Measurements from ENCODE around the gene ICAM5.
"Not testable (repeated sequence)": the region's sequence is repeated elsewhere in the genome, so short reads cannot be mapped to it uniquely, and the experiment has no call there.

Gene ICAM5

DNA sequence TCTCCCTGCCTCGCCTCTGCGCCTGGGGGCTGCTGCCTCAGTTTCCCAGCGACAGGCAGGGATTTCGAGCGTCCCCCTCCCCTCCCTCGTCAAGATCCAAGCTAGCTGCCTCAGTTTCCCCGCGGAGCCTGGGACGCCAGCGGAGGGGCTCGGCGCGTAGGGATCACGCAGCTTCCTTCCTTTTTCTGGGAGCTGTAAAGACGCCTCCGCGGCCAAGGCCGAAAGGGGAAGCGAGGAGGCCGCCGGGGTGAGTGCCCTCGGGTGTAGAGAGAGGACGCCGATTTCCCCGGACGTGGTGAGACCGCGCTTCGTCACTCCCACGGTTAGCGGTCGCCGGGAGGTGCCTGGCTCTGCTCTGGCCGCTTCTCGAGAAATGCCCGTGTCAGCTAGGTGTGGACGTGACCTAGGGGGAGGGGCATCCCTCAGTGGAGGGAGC lies 19.6 kb upstream of the ICAM5 start:
- DNase-seq (ENCODE audit: low spot score), result peak; percentile 68

DNA sequence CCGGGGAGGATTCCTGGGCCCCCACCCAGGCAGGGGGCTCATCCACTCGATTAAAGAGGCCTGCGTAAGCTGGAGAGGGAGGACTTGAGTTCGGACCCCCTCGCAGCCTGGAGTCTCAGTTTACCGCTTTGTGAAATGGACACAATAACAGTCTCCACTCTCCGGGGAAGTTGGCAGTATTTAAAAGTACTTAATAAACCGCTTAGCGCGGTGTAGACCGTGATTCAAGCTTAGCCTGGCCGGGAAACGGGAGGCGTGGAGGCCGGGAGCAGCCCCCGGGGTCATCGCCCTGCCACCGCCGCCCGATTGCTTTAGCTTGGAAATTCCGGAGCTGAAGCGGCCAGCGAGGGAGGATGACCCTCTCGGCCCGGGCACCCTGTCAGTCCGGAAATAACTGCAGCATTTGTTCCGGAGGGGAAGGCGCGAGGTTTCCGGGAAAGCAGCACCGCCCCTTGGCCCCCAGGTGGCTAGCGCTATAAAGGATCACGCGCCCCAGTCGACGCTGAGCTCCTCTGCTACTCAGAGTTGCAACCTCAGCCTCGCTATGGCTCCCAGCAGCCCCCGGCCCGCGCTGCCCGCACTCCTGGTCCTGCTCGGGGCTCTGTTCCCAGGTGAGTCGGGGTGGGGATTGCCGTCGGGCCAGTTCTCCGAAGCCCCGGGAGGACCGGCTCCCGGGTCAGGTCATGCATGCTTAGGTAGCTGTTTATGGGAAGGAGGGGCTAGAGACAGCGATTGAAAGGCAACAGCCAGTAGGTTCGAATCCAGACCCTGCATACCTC lies 18.9 kb upstream of the ICAM5 start, which contains the start of gene ICAM1:
ICAM1 (plus strand) TSS at position 505 of the 779 bp plus-strand sequence; CDS start at position 545, 40 bp downstream.
- DNase-seq (ENCODE audit: low spot score), result peak; percentile 82

DNA sequence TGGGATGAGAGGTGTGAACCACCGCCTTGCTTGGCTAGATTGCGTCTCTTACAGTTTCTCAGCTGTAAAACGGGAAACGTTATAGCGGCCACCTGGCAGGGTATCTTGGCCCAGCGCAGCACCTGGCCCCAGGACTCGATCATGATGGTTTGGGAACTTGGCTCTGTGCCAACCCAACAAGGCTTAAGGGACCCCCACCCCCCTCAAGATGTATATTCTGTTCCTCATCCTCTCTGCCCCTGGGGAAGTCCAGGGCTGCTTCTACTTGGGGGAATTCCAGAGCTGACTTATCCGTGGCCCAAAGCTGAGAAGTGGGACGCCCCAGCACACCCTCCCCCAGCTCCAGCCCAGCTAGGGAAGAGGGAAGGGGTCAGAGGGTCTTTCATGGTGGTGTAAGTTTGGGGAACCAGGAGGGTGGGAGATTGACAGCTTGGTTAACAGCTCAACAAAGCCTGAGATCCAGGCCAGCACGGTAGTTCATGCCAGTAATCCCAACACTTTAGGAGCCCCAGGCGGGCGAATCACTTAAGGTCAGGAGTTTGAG lies 18.1 kb upstream of the ICAM5 start:
- DNase-seq (ENCODE audit: low spot score), result peak; percentile 68

DNA sequence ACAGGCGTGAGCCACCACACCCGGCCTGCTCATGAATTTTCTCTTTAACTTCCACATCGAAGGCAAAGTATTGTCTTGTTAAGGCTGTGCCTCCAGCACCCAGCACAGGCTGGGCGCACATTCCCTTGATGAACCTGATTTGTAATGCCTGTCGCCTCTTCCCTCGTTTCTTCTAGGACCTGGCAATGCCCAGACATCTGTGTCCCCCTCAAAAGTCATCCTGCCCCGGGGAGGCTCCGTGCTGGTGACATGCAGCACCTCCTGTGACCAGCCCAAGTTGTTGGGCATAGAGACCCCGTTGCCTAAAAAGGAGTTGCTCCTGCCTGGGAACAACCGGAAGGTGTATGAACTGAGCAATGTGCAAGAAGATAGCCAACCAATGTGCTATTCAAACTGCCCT lies 15.2 kb upstream of the ICAM5 start:
- DNase-seq (ENCODE audit: low spot score), result no peak

DNA sequence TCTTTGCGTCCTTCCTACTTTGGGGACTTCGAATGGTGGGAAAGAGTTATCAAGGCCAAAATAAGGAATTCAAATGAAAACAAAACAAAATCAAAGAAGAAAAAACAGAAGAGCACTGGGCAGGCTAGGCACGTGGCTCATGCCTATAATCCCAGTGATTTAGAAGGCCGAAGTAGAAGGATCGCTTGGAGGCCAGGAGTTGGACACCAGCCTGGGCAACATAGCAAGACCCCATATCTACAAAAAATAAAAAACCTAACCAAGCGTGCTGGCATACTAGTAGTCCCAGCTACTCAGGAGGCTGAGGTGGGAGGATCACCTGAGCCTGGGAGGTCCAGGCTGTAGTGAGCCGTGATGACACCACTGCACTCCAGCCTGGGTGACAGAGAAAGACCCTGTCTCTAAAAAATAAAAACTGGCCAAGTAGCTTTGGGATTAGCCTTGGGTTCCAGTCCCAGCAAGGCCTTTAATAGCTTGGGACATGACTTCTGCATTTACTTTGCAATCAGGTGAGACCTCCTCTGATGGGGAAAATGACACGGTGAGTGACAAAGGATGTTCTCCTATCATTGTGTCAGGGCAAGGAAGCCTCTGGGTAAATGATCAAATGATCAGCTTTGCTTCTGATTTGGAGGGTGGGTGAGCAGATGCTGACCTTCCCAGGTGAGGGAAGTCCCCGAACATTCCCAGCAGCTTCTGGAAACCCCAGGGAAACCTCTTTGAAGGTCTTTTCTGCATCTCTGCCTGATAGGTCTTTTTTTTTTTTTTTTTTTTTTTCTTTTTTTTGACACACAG lies 11.8 kb upstream of the ICAM5 start:
- no peak for DNase-seq (ENCODE audit: low spot score)

DNA sequence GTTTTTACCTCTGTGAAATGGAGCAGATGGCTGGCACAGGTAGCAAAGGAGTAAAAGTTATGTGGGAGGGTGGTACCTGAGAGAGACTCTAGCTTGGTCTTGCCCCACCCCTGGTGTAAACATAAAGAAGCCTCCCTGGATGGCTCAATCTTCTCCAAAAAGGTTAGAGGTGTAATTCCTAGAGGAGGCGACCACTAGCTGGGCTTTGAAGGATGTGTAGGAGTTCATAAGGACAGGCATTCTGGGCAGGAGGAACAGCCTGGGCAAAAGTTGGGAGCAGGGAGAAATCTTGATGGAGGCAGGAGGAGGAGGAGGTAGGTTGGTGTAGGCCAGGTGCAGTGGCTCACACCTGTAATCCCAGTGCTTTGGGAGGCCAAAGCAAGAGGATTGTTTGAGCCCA lies 10.8 kb upstream of the ICAM5 start:
- DNase-seq (ENCODE audit: low spot score), result no peak

DNA sequence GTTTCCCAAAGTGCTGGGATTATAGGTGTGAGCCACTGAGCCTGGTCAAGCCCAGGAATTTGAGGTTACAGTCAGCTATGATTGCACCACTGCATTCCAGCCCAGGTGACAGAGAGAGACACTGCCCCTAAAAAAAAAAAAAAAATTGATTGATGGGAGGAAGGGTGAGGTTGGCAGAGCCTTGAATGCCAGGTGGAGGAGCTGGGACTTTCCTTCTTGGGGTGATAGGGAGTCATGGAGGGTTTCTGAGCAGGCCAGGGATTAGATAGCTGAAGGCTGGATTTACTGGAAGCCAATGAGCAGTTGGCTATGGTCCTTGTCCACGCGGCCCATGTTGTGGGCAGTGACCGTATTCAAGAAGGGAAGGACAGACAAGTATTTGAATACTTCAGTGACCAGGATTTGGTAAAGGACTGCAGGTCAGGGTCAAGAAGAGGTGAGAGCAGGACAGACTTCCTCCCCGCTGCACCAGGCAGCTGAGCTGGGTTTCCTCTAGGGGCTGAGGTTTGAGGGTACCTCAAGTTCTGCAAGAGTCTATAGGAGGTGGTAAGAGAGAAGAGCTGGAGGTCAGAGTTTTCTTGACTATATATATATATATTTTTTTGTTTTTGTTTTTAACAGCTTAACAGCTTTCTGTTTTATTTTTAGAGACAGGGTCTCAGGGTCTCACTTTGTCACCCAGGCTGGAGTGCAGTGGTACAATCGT lies 9.9 kb upstream of the ICAM5 start:
- no peak for DNase-seq (ENCODE audit: low spot score)

DNA sequence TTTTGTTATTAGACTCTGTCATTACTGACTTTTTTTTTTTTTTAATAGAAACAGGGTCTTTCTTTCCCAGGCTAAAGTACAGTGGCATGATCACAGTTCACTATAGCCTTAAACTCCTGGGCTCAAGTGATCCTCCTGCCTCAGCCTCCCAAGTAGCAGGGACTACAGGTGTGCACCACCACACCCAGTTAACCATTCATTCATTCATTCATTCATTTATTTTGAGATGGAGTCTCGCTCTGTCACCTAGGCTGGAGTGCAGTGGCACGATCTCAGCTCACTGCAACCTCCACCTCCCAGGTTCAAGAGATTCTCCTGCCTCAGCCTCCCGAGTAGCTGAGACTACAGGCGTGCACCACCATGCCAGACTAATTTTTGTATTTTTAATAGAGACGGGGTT lies 7.7 kb upstream of the ICAM5 start:
- not testable (repeated sequence) for DNase-seq (ENCODE audit: low spot score)

DNA sequence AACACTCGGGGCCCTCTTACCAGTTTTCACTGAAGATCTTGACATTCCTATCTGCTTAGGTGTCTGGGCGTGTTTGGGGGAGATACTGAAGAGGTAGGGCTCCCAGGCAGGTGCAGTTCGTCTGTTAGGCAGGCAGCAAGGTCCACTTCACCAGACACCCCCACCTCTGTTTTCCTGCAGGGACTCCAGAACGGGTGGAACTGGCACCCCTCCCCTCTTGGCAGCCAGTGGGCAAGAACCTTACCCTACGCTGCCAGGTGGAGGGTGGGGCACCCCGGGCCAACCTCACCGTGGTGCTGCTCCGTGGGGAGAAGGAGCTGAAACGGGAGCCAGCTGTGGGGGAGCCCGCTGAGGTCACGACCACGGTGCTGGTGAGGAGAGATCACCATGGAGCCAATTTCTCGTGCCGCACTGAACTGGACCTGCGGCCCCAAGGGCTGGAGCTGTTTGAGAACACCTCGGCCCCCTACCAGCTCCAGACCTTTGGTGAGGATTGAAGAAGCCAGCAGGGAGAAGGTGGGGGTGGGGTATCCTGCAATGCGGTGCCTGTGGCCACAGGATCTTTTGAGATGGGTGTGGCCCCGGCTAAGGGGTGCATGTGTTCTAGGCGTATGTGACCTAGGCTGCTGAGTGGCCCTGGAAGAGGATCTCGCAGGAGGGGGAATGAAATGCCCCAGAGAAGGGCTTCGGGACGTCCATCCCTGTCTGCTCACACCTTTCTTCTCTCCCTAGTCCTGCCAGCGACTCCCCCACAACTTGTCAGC lies 6.3 kb upstream of the ICAM5 start:
- no peak for DNase-seq (ENCODE audit: low spot score)

DNA sequence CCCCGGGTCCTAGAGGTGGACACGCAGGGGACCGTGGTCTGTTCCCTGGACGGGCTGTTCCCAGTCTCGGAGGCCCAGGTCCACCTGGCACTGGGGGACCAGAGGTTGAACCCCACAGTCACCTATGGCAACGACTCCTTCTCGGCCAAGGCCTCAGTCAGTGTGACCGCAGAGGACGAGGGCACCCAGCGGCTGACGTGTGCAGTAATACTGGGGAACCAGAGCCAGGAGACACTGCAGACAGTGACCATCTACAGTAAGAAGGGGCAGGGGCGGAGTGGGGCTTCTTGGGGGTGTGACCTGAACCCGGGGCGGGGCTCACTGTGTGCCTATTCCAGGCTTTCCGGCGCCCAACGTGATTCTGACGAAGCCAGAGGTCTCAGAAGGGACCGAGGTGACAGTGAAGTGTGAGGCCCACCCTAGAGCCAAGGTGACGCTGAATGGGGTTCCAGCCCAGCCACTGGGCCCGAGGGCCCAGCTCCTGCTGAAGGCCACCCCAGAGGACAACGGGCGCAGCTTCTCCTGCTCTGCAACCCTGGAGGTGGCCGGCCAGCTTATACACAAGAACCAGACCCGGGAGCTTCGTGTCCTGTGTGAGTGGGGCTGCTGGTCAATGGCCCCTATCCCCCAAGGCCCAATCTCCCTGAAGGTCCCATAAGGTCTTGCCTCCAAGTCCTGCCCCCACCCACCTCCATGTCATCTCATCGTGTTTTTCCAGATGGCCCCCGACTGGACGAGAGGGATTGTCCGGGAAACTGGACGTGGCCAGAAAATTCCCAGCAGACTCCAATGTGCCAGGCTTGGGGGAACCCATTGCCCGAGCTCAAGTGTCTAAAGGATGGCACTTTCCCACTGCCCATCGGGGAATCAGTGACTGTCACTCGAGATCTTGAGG lies 5.4 kb upstream of the ICAM5 start:
- no peak for DNase-seq (ENCODE audit: low spot score)

DNA sequence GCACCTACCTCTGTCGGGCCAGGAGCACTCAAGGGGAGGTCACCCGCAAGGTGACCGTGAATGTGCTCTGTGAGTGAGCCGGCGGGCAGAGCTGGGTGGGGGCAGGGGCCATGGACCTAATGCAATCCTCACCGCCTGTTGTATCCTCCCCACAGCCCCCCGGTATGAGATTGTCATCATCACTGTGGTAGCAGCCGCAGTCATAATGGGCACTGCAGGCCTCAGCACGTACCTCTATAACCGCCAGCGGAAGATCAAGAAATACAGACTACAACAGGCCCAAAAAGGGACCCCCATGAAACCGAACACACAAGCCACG lies 4.8 kb upstream of the ICAM5 start:
- DNase-seq (ENCODE audit: low spot score), result no peak

DNA sequence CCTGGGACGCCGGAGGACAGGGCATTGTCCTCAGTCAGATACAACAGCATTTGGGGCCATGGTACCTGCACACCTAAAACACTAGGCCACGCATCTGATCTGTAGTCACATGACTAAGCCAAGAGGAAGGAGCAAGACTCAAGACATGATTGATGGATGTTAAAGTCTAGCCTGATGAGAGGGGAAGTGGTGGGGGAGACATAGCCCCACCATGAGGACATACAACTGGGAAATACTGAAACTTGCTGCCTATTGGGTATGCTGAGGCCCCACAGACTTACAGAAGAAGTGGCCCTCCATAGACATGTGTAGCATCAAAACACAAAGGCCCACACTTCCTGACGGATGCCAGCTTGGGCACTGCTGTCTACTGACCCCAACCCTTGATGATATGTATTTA lies 4.4 kb upstream of the ICAM5 start:
- no peak for DNase-seq (ENCODE audit: low spot score)

DNA sequence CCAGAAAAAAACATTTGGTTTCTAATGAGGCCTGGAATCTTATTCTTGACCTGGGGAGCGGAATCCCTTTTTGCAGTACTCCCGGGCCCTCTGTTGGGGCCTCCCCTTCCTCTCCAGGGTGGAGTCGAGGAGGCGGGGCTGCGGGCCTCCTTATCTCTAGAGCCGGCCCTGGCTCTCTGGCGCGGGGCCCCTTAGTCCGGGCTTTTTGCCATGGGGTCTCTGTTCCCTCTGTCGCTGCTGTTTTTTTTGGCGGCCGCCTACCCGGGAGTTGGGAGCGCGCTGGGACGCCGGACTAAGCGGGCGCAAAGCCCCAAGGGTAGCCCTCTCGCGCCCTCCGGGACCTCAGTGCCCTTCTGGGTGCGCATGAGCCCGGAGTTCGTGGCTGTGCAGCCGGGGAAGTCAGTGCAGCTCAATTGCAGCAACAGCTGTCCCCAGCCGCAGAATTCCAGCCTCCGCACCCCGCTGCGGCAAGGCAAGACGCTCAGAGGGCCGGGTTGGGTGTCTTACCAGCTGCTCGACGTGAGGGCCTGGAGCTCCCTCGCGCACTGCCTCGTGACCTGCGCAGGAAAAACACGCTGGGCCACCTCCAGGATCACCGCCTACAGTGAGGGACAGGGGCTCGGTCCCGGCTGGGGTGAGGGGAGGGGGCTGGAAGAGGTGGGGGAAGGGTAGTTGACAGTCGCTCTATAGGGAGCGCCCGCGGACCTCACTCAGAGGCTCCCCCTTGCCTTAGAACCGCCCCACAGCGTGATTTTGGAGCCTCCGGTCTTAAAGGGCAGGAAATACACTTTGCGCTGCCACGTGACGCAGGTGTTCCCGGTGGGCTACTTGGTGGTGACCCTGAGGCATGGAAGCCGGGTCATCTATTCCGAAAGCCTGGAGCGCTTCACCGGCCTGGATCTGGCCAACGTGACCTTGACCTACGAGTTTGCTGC lies 2.7 kb upstream of the ICAM5 start, which contains the start of gene ICAM4:
ICAM4 (plus strand) TSS at position 153 of the 935 bp plus-strand sequence; CDS start at position 211, 58 bp downstream.
- no peak for DNase-seq (ENCODE audit: low spot score)

DNA sequence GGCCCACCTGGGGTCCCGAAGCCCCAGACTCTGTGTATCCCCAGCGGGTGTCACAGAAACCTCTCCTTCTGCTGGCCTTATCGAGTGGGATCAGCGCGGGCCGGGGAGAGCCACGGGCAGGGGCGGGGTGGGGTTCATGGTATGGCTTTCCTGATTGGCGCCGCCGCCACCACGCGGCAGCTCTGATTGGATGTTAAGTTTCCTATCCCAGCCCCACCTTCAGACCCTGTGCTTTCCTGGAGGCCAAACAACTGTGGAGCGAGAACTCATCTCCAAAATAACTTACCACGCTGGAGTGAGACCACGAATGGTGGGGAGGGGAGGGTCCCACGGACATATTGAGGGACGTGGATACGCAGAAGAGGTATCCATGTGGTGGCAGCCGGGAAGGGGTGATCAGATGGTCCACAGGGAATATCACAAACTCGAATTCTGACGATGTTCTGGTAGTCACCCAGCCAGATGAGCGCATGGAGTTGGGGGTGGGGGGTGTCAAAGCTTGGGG lies 1.0 kb upstream of the ICAM5 start:
- DNase-seq (ENCODE audit: low spot score), result peak; percentile 82

DNA sequence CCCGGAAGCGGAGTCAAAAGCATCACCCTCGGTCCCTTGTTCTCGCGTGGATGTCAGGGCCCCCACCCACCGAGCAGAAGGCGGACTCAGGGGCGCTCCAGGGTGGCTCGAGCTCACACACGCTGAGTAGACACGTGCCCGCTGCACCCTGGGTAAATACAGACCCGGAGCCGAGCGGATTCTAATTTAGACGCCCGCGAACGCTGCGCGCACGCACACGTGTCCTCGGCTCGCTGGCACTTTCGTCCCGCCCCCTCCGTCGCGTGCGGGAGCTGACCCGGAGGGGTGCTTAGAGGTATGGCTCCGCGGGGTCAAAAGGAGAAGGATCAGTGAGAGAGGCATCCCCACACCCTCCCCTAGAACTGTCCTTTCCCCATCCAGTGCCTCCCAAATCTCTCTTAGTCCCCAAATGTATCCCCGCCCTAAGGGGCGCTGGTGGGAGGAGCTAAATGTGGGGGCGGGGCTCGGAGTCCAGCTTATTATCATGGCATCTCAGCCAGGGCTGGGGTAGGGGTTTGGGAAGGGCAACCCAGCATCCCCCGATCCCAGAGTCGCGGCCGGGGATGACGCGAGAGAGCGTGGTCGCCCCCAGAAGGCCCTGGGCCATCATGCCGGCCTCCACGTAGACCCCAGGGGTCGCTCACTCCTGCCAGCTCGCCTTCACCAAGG lies 451 bp upstream of the ICAM5 start:
- peak; percentile 70 for DNase-seq (ENCODE audit: low spot score)

DNA sequence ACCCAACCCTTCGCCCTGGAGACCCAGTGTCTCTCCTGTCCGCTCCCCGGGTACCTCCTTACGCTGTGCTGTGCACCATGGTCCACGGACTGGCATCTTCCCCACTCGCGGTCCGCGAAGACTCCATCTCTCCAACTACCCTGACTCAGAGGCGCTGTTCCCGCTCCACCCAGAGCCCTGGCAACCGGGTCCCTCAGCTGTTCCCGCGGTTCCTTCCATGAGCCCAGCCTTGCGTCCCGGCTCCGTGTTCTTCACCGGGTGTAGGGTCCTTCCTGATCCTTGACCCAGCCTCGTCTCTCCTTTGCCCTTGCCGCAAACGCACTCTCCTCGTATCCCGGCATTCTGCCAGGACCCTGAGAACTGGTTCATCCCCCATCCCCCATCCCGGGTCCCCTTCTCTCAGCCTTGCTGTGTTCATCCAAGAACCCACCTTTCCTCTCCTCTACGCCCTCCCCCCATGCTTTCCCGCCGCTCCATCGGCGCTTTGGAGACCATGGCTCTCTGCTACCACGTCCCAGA lies 664 bp downstream of the ICAM5 start:
- DNase-seq (ENCODE audit: low spot score), result peak; percentile 6

DNA sequence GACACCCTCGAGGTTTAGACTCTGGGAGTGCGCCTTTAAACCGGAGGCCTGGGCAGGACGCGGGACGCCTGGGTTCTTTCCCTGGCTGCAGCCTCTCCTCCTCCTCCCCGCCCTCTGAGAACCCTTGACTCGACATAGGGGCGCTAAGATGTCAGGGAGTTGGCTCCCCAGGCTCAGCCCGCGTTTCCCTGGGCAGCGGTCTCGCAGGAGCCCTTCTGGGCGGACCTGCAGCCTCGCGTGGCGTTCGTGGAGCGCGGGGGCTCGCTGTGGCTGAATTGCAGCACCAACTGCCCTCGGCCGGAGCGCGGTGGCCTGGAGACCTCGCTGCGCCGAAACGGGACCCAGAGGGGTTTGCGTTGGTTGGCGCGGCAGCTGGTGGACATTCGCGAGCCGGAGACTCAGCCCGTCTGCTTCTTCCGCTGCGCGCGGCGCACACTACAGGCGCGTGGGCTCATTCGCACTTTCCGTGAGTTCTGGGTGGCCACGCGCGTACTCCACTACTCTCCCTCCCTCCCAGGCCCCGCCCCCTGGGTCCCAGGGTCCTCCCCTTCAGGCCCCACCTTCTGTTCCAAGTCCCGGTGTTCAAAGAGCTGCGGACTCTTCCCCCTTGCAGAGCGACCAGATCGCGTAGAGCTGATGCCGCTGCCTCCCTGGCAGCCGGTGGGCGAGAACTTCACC lies 1.3 kb downstream of the ICAM5 start:
- peak; percentile 55 for DNase-seq (ENCODE audit: low spot score)

All from germinal center (tissue), 1 donor.